ENCODE measurements around the gene ANO6.

ANO6 gene

GRCh38 chr12:45342848-45343247 lies 127.0 kb downstream of the ANO6 start:
- TF ChIP-seq JUND (IDR thresholded peaks at IDR 0.05; ENCODE audit: low read depth) = no peak

GRCh38 chr12:45343269-45344051 lies 127.6 kb downstream of the ANO6 start:
- in situ Hi-C loops (cut with HindIII; ENCODE audit: low pct_unique_long_range_greater_than_20kb, low sequenced_read_pairs) = no loop called here
- no peak for TF ChIP-seq JUND (IDR thresholded peaks at IDR 0.05; ENCODE audit: low read depth)

More at GRCh38 chr12:45342848-45343247, 127.0 kb downstream of the ANO6 start:
- in situ Hi-C loops (cut with HindIII; ENCODE audit: low pct_unique_long_range_greater_than_20kb, low sequenced_read_pairs) = no loop called here
- no peak for DNase-seq (ENCODE audit: low read depth in 1 of 2, low spot score in 1 of 2)

GRCh38 chr12:45348311-45348710 lies 132.4 kb downstream of the ANO6 start:
- TF ChIP-seq JUND (IDR thresholded peaks at IDR 0.05; ENCODE audit: low read depth) = no peak
- no peak for DNase-seq (ENCODE audit: low read depth in 1 of 2, low spot score in 1 of 2)
- in situ Hi-C loops (cut with HindIII; ENCODE audit: low pct_unique_long_range_greater_than_20kb, low sequenced_read_pairs) = no loop called here

More at GRCh38 chr12:45343269-45344051, 127.6 kb downstream of the ANO6 start:
- DNase-seq (ENCODE audit: low read depth in 1 of 2, low spot score in 1 of 2) = no peak

GRCh38 chr12:45348986-45349385 lies 133.1 kb downstream of the ANO6 start:
- no peak for TF ChIP-seq JUND (IDR thresholded peaks at IDR 0.05; ENCODE audit: low read depth)
- in situ Hi-C loops (cut with HindIII; ENCODE audit: low pct_unique_long_range_greater_than_20kb, low sequenced_read_pairs) = no loop called here

GRCh38 chr12:45349916-45350315 lies 134.0 kb downstream of the ANO6 start:
- no peak for DNase-seq (ENCODE audit: low read depth in 1 of 2, low spot score in 1 of 2)
- TF ChIP-seq JUND (IDR thresholded peaks at IDR 0.05; ENCODE audit: low read depth) = no peak
- in situ Hi-C loops (cut with HindIII; ENCODE audit: low pct_unique_long_range_greater_than_20kb, low sequenced_read_pairs) = no loop called here

More at GRCh38 chr12:45348986-45349385, 133.1 kb downstream of the ANO6 start:
- no peak for DNase-seq (ENCODE audit: low read depth in 1 of 2, low spot score in 1 of 2)

DNA sequence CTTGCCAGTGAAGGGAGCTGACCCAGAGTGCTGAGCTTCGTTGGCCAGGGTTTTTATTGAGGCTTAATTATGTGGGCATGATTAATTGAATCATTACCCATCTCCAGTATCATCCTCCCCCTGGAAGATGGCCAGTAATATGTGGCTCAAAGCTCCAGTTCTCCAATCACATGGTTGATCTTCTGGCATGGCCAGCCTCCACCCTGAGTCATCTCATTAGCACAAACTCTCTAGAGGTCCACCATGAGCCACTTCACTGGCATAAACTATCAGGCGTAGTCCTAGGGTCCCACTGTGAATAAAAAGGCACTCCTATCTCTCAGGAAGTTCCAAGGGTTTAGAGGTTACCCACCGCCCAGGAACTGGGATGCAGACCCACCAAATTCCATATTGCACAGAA lies 135.0 kb downstream of the ANO6 start:
- in situ Hi-C loops (cut with HindIII; ENCODE audit: low pct_unique_long_range_greater_than_20kb, low sequenced_read_pairs) = no loop called here
- DNase-seq (ENCODE audit: low read depth in 1 of 2, low spot score in 1 of 2) = no peak
- no peak for TF ChIP-seq JUND (IDR thresholded peaks at IDR 0.05; ENCODE audit: low read depth)

DNA sequence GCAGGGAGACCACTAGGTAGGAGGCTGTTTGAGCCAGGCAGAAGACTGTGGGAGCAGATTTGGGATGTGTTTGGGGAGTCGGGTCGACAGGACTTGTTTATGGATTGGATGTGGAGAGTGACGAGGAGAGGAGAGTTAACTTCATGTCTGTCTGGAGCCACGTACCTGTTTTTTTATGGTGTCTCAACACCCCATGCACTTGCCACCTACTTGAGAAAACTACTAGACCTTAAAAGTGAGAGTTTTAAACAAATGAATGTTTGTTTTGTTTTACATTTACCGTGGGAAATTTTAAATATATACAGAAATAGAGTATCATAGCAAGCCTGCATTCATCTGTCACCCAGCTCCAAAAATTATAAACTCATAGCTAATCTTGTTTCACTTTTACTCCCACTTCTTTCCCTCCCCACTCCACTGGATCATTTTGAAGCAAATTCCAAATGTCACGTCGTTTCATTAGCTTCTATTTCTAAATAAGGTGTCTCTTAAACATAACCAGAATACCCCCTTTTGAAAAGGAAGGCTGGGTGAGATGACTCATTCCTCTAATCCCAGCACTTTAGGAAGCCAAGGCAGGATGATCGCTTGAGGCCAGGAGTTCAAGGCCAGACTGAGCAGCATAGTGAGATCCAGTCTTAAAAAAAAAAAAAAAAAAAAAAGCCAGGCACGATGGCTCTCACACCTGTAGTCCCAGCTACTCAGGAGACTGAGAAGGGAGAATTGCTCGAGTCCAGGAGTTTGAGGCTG lies 136.2 kb downstream of the ANO6 start:
- in situ Hi-C loops (cut with HindIII; ENCODE audit: low pct_unique_long_range_greater_than_20kb, low sequenced_read_pairs) = no loop called here
- DNase-seq (ENCODE audit: low read depth in 1 of 2, low spot score in 1 of 2) = no peak
- TF ChIP-seq JUND (IDR thresholded peaks at IDR 0.05; ENCODE audit: low read depth) = no peak

GRCh38 chr12:45353944-45354343 lies 138.0 kb downstream of the ANO6 start:
- TF ChIP-seq JUND (IDR thresholded peaks at IDR 0.05; ENCODE audit: low read depth) = no peak

GRCh38 chr12:45354399-45354798 lies 138.5 kb downstream of the ANO6 start:
- in situ Hi-C loops (cut with HindIII; ENCODE audit: low pct_unique_long_range_greater_than_20kb, low sequenced_read_pairs) = no loop called here
- no peak for TF ChIP-seq JUND (IDR thresholded peaks at IDR 0.05; ENCODE audit: low read depth)
- DNase-seq (ENCODE audit: low read depth in 1 of 2, low spot score in 1 of 2) = peak in 1 of 2 experiments; percentile 26

More at GRCh38 chr12:45353944-45354343, 138.0 kb downstream of the ANO6 start:
- DNase-seq (ENCODE audit: low read depth in 1 of 2, low spot score in 1 of 2) = no peak
- in situ Hi-C loops (cut with HindIII; ENCODE audit: low pct_unique_long_range_greater_than_20kb, low sequenced_read_pairs) = no loop called here

DNA sequence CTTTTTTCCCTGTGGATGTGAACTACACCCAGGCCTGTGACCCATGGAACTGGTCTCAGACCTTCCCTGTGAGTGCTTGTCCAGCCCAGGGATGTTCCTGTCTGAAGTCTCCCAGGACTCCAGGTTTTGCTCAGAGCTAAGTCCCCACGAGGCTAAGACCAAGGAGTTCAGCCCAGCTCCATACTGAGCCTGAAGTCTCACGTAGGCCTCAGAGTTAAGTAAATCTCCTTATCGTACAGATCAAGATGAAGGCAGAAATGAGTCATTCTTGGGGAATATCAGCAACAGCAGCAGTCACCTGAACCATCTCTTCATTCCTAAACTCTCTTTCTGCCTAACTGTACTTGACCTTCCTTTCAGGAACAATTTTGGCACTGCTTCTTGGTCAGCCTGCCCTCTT lies 139.8 kb downstream of the ANO6 start:
- in situ Hi-C loops (cut with HindIII; ENCODE audit: low pct_unique_long_range_greater_than_20kb, low sequenced_read_pairs) = no loop called here
- DNase-seq (ENCODE audit: low read depth in 1 of 2, low spot score in 1 of 2) = no peak
- TF ChIP-seq JUND (IDR thresholded peaks at IDR 0.05; ENCODE audit: low read depth) = no peak

DNA sequence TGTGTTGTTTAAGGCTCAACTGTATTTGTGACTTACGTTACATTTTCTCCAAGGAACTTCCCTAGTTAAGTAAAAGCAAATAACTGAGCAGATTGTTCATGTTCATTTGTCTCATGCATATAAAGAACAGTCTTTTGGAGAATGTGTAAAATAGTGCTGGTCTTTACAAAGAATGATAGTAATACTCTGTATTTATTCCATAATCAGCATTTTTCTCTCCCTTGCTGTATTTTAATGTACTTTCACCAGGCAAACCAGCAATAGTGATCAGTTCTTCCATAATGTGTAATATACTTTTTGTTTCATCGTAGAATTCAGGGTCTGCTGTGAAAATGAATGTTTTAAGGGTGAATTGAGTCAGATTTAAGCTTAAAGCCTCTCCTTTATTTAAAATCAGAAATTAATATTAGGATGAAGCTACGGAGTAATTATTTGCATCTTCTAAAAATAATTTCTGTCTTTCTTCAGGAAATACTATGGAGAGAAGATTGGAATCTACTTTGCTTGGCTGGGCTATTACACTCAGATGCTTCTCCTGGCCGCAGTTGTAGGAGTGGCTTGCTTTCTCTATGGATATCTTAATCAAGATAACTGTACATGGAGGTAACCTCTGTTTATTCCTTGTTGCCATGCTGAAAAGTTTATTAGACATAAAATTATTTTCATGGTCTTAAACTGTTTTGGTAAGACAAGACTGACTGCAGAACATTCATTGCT lies 141.1 kb downstream of the ANO6 start:
- in situ Hi-C loops (cut with HindIII; ENCODE audit: low pct_unique_long_range_greater_than_20kb, low sequenced_read_pairs) = no loop called here

DNA sequence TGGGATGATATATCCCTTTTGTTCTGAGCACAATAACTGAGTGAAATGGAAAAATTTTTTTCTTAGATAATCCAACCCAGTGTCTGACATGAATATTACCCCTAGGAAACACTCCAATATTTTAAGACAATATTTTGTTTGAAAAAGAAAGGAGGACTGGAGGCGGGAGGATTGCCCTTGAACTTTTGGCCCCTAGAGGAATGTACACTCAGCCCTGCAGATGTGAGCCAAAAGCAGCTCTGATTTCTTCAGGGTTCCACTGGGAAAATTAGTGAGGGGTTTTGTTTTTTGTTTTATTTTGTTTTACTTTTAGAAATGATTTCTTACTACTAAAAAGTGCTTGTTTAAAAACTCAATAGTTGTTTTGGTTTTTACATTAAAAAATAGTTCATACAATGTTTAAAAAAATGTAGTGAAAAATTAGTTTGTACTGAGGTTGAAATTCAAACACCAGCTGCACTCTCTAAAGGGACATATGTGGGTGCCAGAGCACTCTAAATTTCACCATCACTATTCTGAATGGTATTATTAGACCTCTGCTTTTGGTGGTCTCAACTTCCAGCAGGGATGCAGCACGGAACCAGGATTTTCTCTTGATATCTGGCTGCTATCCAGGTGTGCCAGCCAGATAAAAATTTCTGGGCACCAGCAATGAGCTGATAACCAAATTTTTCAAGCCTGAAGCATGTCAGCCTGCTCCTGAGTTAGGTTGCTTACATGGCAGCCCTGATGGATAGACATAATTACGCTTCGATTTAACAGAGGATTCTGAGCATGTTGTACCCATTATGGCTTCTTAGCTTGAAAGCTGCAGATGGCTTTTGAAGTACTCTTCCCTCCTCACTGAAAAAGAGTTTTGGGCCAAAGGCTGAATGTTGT lies 141.9 kb downstream of the ANO6 start:
- DNase-seq (ENCODE audit: low read depth in 1 of 2, low spot score in 1 of 2) = no peak
- in situ Hi-C loops (cut with HindIII; ENCODE audit: low pct_unique_long_range_greater_than_20kb, low sequenced_read_pairs) = no loop called here
- TF ChIP-seq JUND (IDR thresholded peaks at IDR 0.05; ENCODE audit: low read depth) = no peak

More for the DNA sequence above, 141.1 kb downstream of the ANO6 start:
- no peak for DNase-seq (ENCODE audit: low read depth in 1 of 2, low spot score in 1 of 2)
- TF ChIP-seq JUND (IDR thresholded peaks at IDR 0.05; ENCODE audit: low read depth) = no peak
